Activated T-helper 1 cell treated with Interleukin-2 at 50 U/mL for 16 hours (primary cell): Measurements from ENCODE around the gene TBPL1.
"Not testable (repeated sequence)": the region's sequence is repeated elsewhere in the genome, so short reads cannot be mapped to it uniquely, and the experiment has no call there.

Source experiments
- DNase-seq: peaks from one replicate; pipeline ENCODE4 v3.0.0-alpha.2; 2020; ENCODE audit warnings: low read depth

The TBPL1 gene

DNA sequence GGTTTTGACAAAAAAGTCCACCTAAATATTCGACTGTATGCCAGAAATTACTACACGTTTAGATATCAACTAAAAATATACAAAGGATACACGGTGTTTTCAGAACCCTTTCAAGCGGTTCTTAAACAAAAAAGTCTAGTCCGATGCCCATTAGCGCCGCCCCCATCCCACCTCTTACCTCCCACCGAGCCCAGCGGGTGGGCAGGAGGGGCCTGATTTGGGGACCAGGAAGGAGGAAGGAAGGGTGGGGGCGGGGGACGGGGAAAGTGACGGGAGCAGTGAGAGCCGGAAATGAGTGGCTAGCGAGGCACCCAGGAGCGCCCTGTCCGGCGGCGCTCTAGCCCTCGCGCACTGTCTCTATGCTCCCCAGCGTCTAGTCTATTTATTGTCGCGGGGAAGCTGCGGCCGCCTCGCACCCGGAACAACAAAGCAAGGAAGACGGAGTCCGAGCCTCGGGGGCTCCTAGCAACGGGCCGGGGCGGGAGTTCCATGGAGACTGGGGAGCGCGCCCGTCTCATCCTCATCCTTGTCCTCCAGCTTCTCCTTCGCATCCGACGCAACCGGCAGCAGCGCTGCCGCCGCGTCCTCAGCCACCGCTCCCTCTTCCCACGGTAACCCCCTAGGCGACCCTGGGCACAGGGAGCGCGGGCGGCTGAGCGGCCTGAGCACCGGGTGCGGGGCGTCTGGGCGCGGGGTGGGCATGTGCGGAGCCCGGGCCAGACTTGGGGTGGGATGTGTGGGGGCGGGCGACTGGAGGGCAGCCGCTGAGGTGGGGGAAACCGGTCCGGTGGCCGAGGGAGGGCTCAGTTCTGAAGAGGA lies at the start of gene TBPL1:
TSS of gene TBPL1 (plus strand) at position 410 of the 819 bp plus-strand sequence. CDS start 26,902 bp downstream, outside the sequence.
- DNase-seq = peak; percentile 83

GRCh38 chr6:133903855-133904254 lies 49.2 kb upstream of the TBPL1 start:
- DNase-seq = no peak

- no peak for DNase-seq
These were observed 47.0 kb upstream of the TBPL1 start for GRCh38 chr6:133906050-133906449.

- peak; percentile 41 for DNase-seq
These were observed 36.3 kb upstream of the TBPL1 start for GRCh38 chr6:133916650-133917151.

- no peak for DNase-seq
These were observed 35.2 kb upstream of the TBPL1 start for GRCh38 chr6:133917781-133918180.

DNA sequence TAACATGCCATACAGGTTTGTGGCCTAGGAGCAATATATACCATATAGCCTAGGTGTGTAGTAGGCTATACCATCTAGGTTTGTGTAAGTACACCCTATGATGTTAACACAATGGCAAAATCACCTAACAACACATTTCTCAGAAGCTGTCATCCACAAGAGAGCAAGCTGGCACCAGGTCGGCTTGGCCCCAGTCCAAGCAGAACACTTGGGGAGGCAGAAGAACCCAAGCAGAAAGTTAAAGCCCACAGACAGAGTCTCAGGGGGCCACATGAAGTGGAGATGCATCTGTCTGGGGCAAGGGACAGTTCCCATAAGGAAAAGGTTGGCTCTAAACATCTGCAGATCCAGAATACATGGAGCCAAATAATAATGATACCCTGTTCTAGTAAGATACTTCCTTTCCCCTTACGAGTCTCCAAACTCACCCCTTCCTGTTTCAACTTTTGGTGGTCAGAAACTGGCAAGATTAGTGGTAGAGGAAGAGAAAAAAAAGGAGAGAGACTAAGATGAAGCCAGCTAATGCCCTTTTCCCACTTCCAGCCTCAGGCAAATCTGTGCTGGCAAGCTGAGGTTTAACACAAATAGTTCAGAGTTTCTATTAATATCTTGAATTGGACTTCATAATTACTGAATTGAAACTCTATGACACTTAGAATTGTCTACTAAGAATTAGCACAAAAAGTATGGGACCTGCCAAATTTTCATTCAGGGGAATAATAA lies 34.7 kb upstream of the TBPL1 start:
- DNase-seq = no peak

- no peak for DNase-seq
These were observed 33.7 kb upstream of the TBPL1 start for GRCh38 chr6:133919362-133919761.

- DNase-seq = peak; percentile 23
These were observed 31.7 kb upstream of the TBPL1 start for GRCh38 chr6:133921249-133921859.

DNA sequence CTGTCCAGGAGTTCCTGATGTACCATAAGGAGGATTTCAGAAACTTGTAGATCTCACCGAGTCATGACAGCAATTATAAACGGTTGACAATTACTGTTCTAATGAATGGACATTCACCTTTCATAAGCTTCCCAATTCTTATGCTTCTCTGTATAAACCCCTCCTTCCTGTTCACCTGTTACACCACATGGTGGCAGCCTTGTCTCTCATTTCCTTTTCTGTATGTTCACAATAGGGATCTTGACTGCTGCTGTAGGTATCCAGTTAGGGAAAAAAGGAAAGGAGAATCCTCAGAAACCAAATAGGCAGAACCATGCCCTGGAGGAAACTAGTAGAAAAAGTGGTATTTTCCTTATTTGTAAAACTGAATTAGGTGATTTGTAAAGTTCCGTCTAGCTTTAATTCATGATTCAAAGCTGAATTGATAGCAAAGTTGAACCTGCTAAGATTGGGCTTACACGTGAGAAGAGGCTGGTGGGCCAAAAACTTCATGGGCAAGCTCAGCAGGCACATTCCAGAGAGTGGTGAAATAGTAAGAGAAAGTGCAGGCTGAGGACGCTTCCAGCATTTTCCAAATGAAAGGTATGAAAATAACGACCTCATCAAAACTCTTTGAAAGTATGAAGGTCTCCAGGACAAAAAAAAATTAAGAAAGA lies 29.0 kb upstream of the TBPL1 start:
- no peak for DNase-seq

DNA sequence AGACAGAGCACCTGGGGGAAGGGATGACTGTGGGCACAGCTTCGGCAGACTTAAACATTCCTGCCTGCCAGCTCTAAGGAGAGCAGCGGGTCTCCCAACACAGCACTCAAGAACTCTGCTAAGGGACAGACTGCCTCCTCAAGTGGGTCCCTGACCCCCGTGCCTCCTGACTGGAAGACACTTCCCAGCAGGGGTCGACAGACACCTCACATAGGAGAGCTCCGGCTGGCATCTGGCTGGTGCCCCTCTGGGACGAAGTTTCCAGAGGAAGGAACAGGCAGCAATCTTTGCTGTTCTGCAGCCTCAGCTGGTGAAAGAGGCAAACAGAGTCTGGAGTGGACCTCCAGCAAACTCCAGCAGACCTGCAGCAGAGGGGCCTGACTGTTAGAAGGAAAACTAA lies 21.8 kb upstream of the TBPL1 start:
- not testable (repeated sequence) for DNase-seq

DNA sequence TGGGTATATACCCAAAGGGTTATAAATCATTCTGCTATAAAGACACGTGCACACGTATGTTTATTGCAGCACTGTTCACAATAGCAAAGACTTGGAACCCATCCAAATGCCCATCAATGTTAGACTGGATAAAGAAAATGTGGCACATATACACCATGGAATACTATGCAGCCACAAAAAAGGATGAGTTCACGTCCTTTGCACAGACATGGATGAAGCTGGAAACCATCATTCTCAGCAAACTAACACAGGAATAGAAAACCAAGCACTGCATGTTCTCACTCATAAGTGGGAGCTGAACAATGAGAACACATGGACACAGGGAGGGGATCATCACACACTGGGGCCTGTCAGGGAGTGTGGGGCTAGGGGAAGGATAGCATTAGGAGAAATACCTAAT lies 16.7 kb upstream of the TBPL1 start:
- not testable (repeated sequence) for DNase-seq

DNA sequence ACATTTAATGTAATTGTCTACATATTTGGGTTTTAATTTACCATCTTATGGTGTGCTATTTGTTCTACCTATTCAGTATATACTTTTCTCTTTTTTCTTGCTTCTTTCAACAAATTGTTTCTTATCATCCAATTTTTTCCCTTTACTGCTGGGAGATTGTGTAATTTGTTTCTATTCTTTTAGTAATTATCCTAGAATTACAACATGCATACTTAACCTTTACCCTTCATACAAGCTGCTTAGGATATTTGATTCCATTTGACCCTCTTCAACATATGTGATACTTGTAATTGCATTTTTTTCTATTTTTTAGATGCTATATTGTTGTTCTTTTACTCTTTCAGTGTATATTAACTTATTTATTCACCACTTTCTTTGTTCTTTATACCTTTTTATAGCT lies 15.1 kb upstream of the TBPL1 start:
- no peak for DNase-seq

DNA sequence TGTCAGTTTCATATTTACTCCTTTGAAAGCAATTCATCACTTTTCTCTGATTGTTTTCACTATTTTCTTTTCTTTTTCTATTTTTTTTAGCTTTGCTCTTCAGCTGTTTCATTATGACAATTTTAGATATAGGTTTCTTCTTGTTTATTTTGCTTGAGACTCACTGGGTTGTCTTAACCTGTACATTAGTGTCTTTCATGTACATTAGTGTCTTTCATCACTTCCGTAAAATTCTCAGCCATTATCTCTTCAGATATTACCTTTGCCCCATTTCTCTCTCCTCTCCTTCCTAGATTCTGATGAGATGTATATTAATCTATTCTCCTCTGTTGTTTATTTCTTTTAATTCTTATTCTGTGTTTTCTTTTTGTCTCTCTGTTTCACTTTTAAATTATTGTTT lies 14.5 kb upstream of the TBPL1 start:
- DNase-seq = no peak

- DNase-seq = no peak
These were observed 13.0 kb upstream of the TBPL1 start for GRCh38 chr6:133939778-133940667.

DNA sequence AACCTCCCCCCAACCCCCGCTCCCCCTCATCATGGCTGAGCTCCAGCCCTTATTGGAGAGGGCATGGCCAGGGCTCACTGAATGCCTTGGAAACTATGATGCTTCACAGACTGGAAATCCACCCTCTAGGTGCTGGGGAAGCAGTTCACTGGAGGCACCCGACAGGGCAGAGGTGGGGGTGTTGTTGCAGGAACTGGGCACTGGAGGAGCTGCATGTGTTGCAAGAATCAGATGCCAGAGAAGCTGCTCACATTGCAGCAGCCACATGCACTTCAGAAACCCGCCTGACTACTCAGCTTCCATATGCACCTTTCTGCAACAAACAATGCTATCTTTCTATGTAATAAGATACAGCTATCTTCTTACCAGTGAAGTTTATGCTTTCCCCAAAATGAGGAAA lies 7.9 kb upstream of the TBPL1 start:
- no peak for DNase-seq

DNA sequence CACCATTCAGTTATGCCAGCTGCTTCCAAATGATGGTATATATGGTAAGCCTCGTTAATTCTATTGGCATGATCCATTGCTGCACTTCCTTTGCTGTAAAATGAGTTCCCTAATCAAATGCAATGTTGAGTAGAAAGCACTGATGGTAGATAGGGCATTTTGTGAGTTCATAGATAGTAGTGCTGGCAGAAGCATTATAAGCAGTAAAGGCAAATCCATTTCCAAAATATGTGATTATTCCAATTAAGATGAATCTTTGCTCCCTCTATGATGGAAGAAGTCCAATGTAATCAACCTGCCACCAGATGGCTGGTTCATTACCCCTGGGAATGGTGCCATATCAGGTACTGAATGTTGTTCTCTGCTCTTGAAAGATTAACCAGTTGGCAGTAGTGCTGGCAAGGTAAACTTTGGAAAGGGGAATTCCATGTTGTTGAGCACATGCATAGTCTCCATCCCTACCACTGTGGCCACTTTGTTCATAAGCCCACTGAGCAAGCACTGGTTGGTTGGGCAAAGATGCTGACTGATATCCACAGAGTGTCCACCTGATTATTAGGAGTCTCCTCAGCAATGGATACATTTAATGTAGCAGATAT lies 5.6 kb upstream of the TBPL1 start:
- DNase-seq = no peak

GRCh38 chr6:133948472-133948871 lies 4.6 kb upstream of the TBPL1 start:
- DNase-seq = no peak

- no peak for DNase-seq
These were observed 1.8 kb upstream of the TBPL1 start for GRCh38 chr6:133951227-133951626.

- peak; percentile 20 for DNase-seq
These were observed 876 bp upstream of the TBPL1 start for GRCh38 chr6:133951881-133952814.
